GM12878 (cell line): Measurements from ENCODE around the gene CASP6. TPM values are rescaled to one million over a fixed set of nuclear protein-coding genes. Genes with fewer than 3 reads are reported as not detected.

ENCODE experiments used
- ATAC-seq: fragments of 200-7000 bp; cut with Tn5 transposase; 3 replicates; pipeline ENCODE4 v1.9.1; 2020; ENCODE audit warnings: mild to moderate bottlenecking, moderate library complexity
- BruUV-seq: library from RNA; stranded (reverse); fragments of 400-500 nt; replicated peaks from 2 replicates; lab custom pipeline; 2021; lab: Mats Ljungman, UMichigan
- CTCF ChIA-PET: fragments of 300-600 bp; sonication (Branson Sonifier 250); formaldehyde crosslinking; extraction: SDS; loops from one replicate; lab custom pipeline; 2021; ENCODE audit warnings: inconsistent platforms; lab: Yijun Ruan, JAX
- POLR2A ChIA-PET: fragments of 350-600 bp; formaldehyde crosslinking; extraction: SDS; loops from one replicate; lab custom pipeline; 2021; ENCODE audit warnings: inconsistent platforms; lab: Charles Lee
- RAD21 ChIA-PET: fragments of 300-600 bp; sonication (Branson Sonifier 250); formaldehyde crosslinking; loops from one replicate; lab custom pipeline; 2023; ENCODE audit warnings: antibody characterized with exemption; ENCODE audit not compliant: unreplicated experiment; lab: Charles Lee
- SMC1A ChIA-PET: fragments of 300-600 bp; sonication (Branson Sonifier 250); formaldehyde crosslinking; loops from one replicate; lab custom pipeline; 2023; ENCODE audit not compliant: unreplicated experiment, uncharacterized antibody; lab: Charles Lee
- DNase-seq: peaks from one replicate; pipeline ENCODE4 v3.0.0-alpha.2; 2011; ENCODE audit warnings: low read depth, low spot score
- FAIRE-seq: peaks from 3 replicates; lab custom pipeline; 2011; peaks lifted over from hg19 to GRCh38; lab: Jason Lieb, UNC
- H2AFZ ChIP-seq: 2 replicates; pipeline ENCODE4 v1.6.0; 2011; ENCODE audit warnings: low read depth, low read length, control low read depth; ENCODE audit not compliant: control insufficient read depth
- H3K27ac ChIP-seq: 2 replicates; pipeline ENCODE4 v1.5.1; 2011; ENCODE audit warnings: control low read depth; ENCODE audit not compliant: control insufficient read depth, insufficient read depth
- H3K27me3 ChIP-seq, 2 experiments: replicated peaks in 1 of 2; 2 replicates each; pipeline versions ENCODE4 v1.6.0 to v1.6.1; 2011; ENCODE audit warnings: low read length in 1 of 2; ENCODE audit not compliant: control insufficient read depth in 2 of 2, insufficient read depth in 2 of 2
- H3K36me3 ChIP-seq, 2 experiments: 2 replicates each; pipeline ENCODE4 v1.5.1; 2011; ENCODE audit warnings: low read length in 1 of 2; ENCODE audit not compliant: control insufficient read depth in 2 of 2, insufficient read depth in 2 of 2
- H3K4me1 ChIP-seq: 2 replicates; pipeline ENCODE4 v1.6.1; 2011; ENCODE audit warnings: mild to moderate bottlenecking, low read length, moderate library complexity, mixed read lengths; ENCODE audit not compliant: control insufficient read depth, insufficient read depth
- H3K4me2 ChIP-seq: 2 replicates; pipeline ENCODE4 v1.6.0; 2011; ENCODE audit warnings: control low read depth; ENCODE audit not compliant: control insufficient read depth, insufficient read depth
- H3K4me3 ChIP-seq: fragments of 200-600 bp; sonication (generic); 2 replicates; pipeline ENCODE4 v1.5.1; 2016
- H3K79me2 ChIP-seq: 2 replicates; pipeline ENCODE4 v1.6.0; 2011; ENCODE audit warnings: low read length; ENCODE audit not compliant: control insufficient read depth, insufficient read depth
- H3K9ac ChIP-seq: 2 replicates; pipeline ENCODE4 v1.8.0; 2011; ENCODE audit warnings: low read length, control low read depth, mixed read lengths; ENCODE audit not compliant: control insufficient read depth, insufficient read depth
- H3K9me3 ChIP-seq: replicated peaks from 3 replicates; pipeline ENCODE4 v1.5.1; 2011; ENCODE audit warnings: mild to moderate bottlenecking, low read length; ENCODE audit not compliant: control insufficient read depth, insufficient read depth
- H4K20me1 ChIP-seq: 2 replicates; pipeline ENCODE4 v1.6.0; 2011; ENCODE audit not compliant: control insufficient read depth, insufficient read depth
- BCL11A ChIP-seq: IDR thresholded peaks from 2 replicates; pipeline ENCODE4 v1.6.1; 2011; ENCODE audit warnings: low read depth, low read length
- BRCA1 ChIP-seq: IDR thresholded peaks from 2 replicates; pipeline ENCODE4 v1.6.1; 2011; ENCODE audit warnings: low read depth, low read length, improper control_type of control experiment
- CHD2 ChIP-seq: IDR thresholded peaks from 2 replicates; pipeline ENCODE4 v1.6.1; 2011; ENCODE audit warnings: low read depth, low read length, improper control_type of control experiment, borderline replicate concordance
- CHD4 ChIP-seq: fragments of 200-600 bp; sonication (generic); IDR thresholded peaks from 2 replicates; pipeline ENCODE4 v1.6.1; 2016; ENCODE audit warnings: mild to moderate bottlenecking
- NBN ChIP-seq: fragments of 450-650 bp; IDR thresholded peaks from 2 replicates; pipeline ENCODE4 v1.6.1; 2016
- NFXL1 ChIP-seq: fragments of 450-650 bp; IDR thresholded peaks from 2 replicates; pipeline ENCODE4 v1.6.1; 2017; ENCODE audit warnings: antibody characterized with exemption, mild to moderate bottlenecking, borderline replicate concordance
- NRF1 ChIP-seq: conservative IDR thresholded peaks from 2 replicates; pipeline ENCODE4 v1.6.1; 2011; ENCODE audit warnings: mild to moderate bottlenecking, low read depth, low read length, improper control_type of control experiment
- PML ChIP-seq: IDR thresholded peaks from 2 replicates; pipeline ENCODE4 v1.6.1; 2012; ENCODE audit warnings: low read length, inconsistent platforms
- POLR2AphosphoS2 ChIP-seq: IDR thresholded peaks from 2 replicates; pipeline ENCODE4 v1.6.1; 2011; ENCODE audit warnings: low read depth, mild to moderate bottlenecking, low read length, improper control_type of control experiment, moderate library complexity
- POU2F2 ChIP-seq: IDR thresholded peaks from 3 replicates; pipeline ENCODE4 v1.6.1; 2011; ENCODE audit warnings: low read depth, mild to moderate bottlenecking, low read length, borderline replicate concordance
- RAD21 ChIP-seq: IDR thresholded peaks from 2 replicates; pipeline ENCODE4 v1.6.1; 2011; ENCODE audit warnings: mild to moderate bottlenecking, low read depth, low read length, moderate library complexity; ENCODE audit not compliant: insufficient read depth
- SMAD5 ChIP-seq: IDR thresholded peaks from 2 replicates; pipeline ENCODE4 v1.6.1; 2016; ENCODE audit warnings: antibody characterized with exemption, low read depth
- TBL1XR1 ChIP-seq: IDR thresholded peaks from 2 replicates; pipeline ENCODE4 v1.6.1; 2012; ENCODE audit warnings: low read depth, low read length, improper control_type of control experiment
- TCF7 ChIP-seq: IDR thresholded peaks from 2 replicates; pipeline ENCODE4 v1.6.1; 2014; ENCODE audit warnings: antibody characterized with exemption, borderline replicate concordance
- YBX1 ChIP-seq: fragments of 450-650 bp; IDR thresholded peaks from 2 replicates; pipeline ENCODE4 v1.6.1; 2016; ENCODE audit warnings: antibody characterized with exemption
- ZSCAN29 ChIP-seq: fragments of 450-650 bp; IDR thresholded peaks from 2 replicates; pipeline ENCODE4 v1.6.1; 2017; ENCODE audit warnings: mild to moderate bottlenecking, moderate library complexity
- WGBS: methylation state at CpG from one replicate; pipeline ENCODE4 v1.1.6; 2016; ENCODE audit warnings: low lambda C conversion rate; ENCODE audit not compliant: insufficient replicate concordance, insufficient coverage; ENCODE audit errors: missing lambda C conversion rate; 5-methylcytosine and 5-hydroxymethylcytosine counted together
- in situ Hi-C: fragments of 300-500 bp; cut with MboI; formaldehyde crosslinking; loops from 9 replicates; pipeline ENCODE4 v1.14.3; 2018; ENCODE audit warnings: mixed read lengths
- intact Hi-C: fragments of 100-400 bp; cut with micrococcal nuclease; formaldehyde crosslinking; loops from one replicate; pipeline ENCODE4 v1.14.2; 2022; ENCODE audit not compliant: unreplicated experiment
- polyA plus RNA-seq, 11 experiments: library from polyadenylated mRNA; depleted of rRNA in 4 of 11; unstranded in 6 of 11; stranded (reverse) in 5 of 11; fragments of >200 nt; fragmentation: Nextera tagmentation in 4 of 11; fragmentation: Illumina TruSeq in 1 of 11; extraction: Ambion mirVana in 4 of 11; extraction: Trizol in 1 of 11; gene quantifications; 1 replicate in 1 of 11; 2 replicates in 10 of 11; pipeline versions ENCODE4 v1.2.1 to v1.2.3, GENCODE V29; 2011 to 2016; ENCODE audit warnings: inconsistent platforms in 2 of 11, missing spikeins in 2 of 11, low read depth in 1 of 11
- total RNA-seq, 4 experiments: library from RNA; depleted of rRNA in 3 of 4; stranded (reverse); fragments of >200 nt in 3 of 4; fragmentation: Illumina TruSeq in 1 of 4; extraction: Trizol in 1 of 4; gene quantifications; 2 replicates each; pipeline versions ENCODE4 v1.2.1 to v1.2.3, GENCODE V29; 2013 to 2021
- TF ChIP-seq, protein P1 (sequence below): IDR thresholded peaks from 2 replicates; pipeline ENCODE4 v1.6.1; 2012; ENCODE audit warnings: low read length, inconsistent platforms
- TF ChIP-seq, protein P2 (sequence below): IDR thresholded peaks from 2 replicates; pipeline ENCODE4 v1.6.1; 2012; ENCODE audit warnings: low read depth, low read length, improper control_type of control experiment

CASP6 gene
- total and polyA plus RNA-seq, 10 of the 15 experiments (the other 5 are each of a cell fraction or from before 2014, with no cell fraction given), result 20.0 to 66.8 (median 30.8) TPM

DNA sequence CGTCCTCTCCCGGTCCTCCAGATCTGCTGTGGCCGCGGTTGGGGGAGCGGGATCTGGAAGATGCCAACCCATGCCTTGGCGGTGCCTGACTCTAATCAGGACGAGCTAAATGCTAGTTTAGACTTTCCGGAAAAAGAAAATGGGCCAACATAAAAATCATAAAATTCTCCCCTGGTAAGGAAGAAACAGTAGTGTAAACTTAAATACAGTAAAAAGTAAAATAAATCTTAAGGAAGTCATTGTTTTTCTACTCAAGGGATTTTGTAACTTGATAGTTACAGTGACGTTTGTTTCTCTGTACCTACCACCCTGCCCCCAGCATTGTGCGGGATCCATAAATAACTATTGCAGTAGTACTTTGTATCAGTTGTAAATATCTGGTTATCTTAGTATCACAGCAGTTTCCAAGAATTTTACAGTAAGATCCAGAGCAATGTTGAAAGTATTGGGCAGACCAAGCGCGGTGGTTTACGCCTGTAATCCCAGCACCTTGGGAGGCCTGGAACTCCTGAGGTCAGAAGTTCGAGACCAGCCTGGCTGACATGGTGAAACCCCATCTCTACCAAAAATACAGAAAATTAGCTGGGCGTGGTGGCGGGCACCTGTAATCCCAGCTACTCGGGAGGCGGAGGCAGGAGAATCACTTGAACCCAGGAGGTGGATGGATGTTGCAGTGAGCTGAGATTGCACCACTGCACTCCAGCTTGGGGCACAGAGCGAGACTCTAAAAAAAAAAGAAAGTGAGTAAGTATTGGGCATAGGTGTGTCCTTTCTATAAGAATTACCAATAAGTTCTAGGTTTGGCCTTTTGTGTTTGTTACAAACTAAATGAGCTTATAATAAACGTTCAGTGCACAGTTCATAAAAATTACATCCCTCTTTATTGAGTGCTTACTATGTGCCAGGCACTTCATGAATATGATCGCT is 27.6 kb upstream of the CASP6 start (continued):
- TF ChIP-seq NBN, result 0 out of 2 replicates have a peak, but pooled peaks have one; percentile 0

DNA sequence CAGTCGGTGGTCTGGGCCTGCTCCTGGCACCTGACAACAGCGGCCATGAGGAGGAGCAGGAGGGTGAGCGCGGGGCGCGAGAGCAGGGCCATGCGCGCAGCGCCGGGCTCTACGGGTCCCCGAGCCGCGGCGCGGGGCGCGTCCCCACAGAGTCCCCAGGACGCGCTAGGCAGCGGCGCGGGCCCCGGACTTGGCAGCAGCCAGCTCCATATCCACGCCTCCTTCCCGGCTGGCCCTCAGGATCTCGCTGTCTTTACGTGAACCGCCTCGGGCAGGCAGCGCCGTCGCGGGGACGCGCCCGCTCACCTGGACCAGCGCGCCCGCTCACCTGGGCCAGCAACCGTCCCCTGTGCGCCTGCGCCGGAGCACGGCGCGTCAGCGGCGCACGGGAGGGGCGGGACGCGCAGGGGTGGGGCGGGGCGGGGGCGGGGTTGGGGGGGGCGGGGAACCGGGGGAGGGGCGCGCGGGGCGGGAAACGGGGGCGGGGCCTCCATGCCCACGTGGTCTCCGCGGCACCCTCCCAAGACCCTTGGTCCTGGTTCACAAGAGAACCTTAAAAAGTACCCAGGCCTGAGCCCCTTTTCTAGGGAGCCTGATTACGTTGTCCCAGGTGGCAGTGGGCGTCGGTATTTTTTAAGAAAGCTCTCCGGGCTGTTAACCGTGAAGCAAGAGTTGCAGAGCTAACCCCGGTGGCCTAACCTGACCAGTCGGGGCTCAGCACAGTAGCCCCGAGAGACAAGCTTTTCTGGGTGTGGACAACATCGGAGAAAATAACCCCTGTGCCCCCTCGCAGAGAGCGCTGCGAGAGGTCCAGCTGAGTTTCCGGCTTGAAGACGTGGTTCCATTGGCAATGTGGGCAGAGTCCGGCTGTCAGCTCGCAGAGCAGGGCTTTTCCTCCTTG is 26.7 kb upstream of the CASP6 start, which contains the start of gene PLA2G12A:
Gene PLA2G12A, minus strand, starts transcription at position 353 of the 901 bp plus-strand sequence. Its CDS starts 261 bp downstream, at position 92.
- peak within 1 kb of the TSS; percentile 99 for H2AFZ ChIP-seq
- 1% methylated on average over 57 of the region's 83 CpGs for WGBS
- ChIA-PET POLR2A (interaction anchor here (0.6 to 2.1 kb wide), 6 partner anchors 26 to 448 kb away, joined by 3 to 13 read pairs (median 8); partner anchors contain the start of genes CASP6, GAR1 and MCUB), CTCF (interaction anchor here (0.7 to 1.7 kb wide), 6 partner anchors 27 to 297 kb away, joined by 3 to 7 read pairs (median 5); partner anchors contain the start of gene CASP6), SMC1A (interaction anchor here (0.9 to 2.7 kb wide), 8 partner anchors 11 to 303 kb away, joined by 3 to 27 read pairs (median 6); partner anchors contain the start of genes CASP6 and MCUB), RAD21 (interaction anchor here (0.7 to 1.4 kb wide), 7 partner anchors 17 to 303 kb away, joined by 3 to 6 read pairs (median 4); partner anchors contain the start of genes CASP6, CFI and MCUB)
- no peaks in the 10 kb centered on the region for H4K20me1 ChIP-seq
- H3K4me1 ChIP-seq, result no peaks in the 10 kb centered on the region
- no peaks in the 10 kb centered on the region for H3K36me3 ChIP-seq
- H3K9ac ChIP-seq, result peak within 1 kb of the TSS; percentile 87
- DNase-seq (peak; percentile 16), ATAC-seq (peak; percentile 93), FAIRE-seq (no peak)
- peak within 1 kb of the TSS; percentile 91 for H3K4me3 ChIP-seq
- H3K9me3 ChIP-seq, result no peaks in the 10 kb centered on the region
- no peaks in the 10 kb centered on the region for H3K27me3 ChIP-seq
- no TSS peak for BruUV-seq
- peak within 1 kb of the TSS; percentile 99 for H3K4me2 ChIP-seq
- intact Hi-C loops (loop anchor here (2.0 kb wide), 1 partner anchor 85 kb away; the partner anchor contains the start of gene GAR1), in situ Hi-C loops (no loop called here)
- peak within 1 kb of the TSS; percentile 64 for H3K27ac ChIP-seq
- H3K79me2 ChIP-seq, result peaks cover 5% of the 10 kb centered on the region
- TF ChIP-seq, protein P1, sequence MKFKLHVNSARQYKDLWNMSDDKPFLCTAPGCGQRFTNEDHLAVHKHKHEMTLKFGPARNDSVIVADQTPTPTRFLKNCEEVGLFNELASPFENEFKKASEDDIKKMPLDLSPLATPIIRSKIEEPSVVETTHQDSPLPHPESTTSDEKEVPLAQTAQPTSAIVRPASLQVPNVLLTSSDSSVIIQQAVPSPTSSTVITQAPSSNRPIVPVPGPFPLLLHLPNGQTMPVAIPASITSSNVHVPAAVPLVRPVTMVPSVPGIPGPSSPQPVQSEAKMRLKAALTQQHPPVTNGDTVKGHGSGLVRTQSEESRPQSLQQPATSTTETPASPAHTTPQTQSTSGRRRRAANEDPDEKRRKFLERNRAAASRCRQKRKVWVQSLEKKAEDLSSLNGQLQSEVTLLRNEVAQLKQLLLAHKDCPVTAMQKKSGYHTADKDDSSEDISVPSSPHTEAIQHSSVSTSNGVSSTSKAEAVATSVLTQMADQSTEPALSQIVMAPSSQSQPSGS, result no peak
- TF ChIP-seq TBL1XR1 (no peak), TCF7 (no peak), RAD21 (no peak), NFXL1 (no peak), BCL11A (no peak), POU2F2 (no peak), ZSCAN29 (no peak), POLR2AphosphoS2 (no peak), CHD4 (no peak), NRF1 (peak; percentile 65), YBX1 (no peak), CHD2 (0 out of 2 replicates have a peak, but pooled peaks have one; percentile 28), PML (no peak), BRCA1 (no peak), SMAD5 (no peak)
- TF ChIP-seq, protein P2, sequence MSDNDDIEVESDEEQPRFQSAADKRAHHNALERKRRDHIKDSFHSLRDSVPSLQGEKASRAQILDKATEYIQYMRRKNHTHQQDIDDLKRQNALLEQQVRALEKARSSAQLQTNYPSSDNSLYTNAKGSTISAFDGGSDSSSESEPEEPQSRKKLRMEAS, result no peak; the same call in 1 of the 2 replicates
